ENCODE data around the gene CDC42BPG.

DNA sequence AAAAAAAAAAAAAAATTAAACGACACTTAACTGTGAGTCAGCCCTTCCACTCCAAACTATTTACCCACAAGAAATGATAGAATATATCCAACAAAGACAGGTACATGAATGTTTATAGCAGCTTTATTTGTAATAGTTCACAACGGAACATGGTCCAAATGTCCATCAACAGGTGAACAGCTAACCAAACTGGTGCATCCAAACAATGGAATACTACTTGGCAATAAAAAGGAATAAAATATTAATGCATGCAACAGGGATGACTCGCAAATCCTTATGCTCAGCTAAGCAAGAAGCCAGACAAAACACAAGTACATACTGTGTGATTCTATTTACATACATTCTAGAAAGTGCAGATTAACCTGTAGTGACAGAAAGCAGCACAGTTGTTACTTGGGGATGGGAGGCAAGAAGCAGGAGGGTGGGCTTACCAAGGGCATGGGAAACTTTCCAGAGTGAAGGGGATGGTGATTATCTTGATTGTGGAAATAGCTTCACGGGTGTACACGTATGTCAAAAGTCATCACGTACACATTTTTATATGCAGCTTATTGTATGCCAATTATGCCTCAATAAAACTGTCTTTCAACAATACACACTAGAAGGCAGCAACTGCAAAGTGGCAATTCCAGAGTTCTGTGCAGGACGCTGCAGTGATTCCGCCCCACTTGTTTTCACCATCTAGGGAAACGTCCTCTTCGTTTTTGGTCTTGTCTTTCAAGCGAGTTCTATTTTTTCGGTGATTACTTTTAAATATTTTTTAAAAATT lies 59.5 kb downstream of the CDC42BPG start:
- TF ChIP-seq, protein P1, sequence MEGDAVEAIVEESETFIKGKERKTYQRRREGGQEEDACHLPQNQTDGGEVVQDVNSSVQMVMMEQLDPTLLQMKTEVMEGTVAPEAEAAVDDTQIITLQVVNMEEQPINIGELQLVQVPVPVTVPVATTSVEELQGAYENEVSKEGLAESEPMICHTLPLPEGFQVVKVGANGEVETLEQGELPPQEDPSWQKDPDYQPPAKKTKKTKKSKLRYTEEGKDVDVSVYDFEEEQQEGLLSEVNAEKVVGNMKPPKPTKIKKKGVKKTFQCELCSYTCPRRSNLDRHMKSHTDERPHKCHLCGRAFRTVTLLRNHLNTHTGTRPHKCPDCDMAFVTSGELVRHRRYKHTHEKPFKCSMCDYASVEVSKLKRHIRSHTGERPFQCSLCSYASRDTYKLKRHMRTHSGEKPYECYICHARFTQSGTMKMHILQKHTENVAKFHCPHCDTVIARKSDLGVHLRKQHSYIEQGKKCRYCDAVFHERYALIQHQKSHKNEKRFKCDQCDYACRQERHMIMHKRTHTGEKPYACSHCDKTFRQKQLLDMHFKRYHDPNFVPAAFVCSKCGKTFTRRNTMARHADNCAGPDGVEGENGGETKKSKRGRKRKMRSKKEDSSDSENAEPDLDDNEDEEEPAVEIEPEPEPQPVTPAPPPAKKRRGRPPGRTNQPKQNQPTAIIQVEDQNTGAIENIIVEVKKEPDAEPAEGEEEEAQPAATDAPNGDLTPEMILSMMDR (conservative IDR thresholded peaks at IDR 0.05; ENCODE audit: low read depth, low read length): no peak
- no peak for TF ChIP-seq EZH2 (IDR thresholded peaks at IDR 0.05; ENCODE audit: low read length, unreplicated experiment)

Measured in PC-3 (cell line).